Dendritic cell treated with granulocyte-macrophage colony-stimulating factor and Interleukin-4, amounts not matched to agents 40 ng/mL and 50 ng/mL, for 4 days (primary cell): ENCODE results near the gene ARFGEF3.
"Not testable (repeated sequence)": the region's sequence is repeated elsewhere in the genome, so short reads cannot be mapped to it uniquely, and the experiment has no call there.

Experiments used
- H3K27ac Mint-ChIP-seq: one replicate; pipeline ENCODE4 v1.8.0; 2022; ENCODE audit warnings: mild to moderate bottlenecking, mixed read lengths
- H3K27me3 Mint-ChIP-seq: one replicate; pipeline ENCODE4 v1.8.0; 2022; ENCODE audit warnings: mild to moderate bottlenecking, mixed read lengths
- H3K36me3 Mint-ChIP-seq: one replicate; pipeline ENCODE4 v1.8.0; 2022; ENCODE audit warnings: low read depth, mixed read lengths
- H3K4me1 Mint-ChIP-seq: one replicate; pipeline ENCODE4 v1.8.0; 2022; ENCODE audit warnings: low read depth, mixed read lengths
- H3K4me3 Mint-ChIP-seq: one replicate; pipeline ENCODE4 v1.8.0; 2022; ENCODE audit warnings: mild to moderate bottlenecking, moderate library complexity, mixed read lengths
- H3K9me3 Mint-ChIP-seq: one replicate; pipeline ENCODE4 v1.8.0; 2022; ENCODE audit warnings: mixed read lengths
- intact Hi-C: fragments of 100-400 bp; cut with micrococcal nuclease; formaldehyde crosslinking; loops from one replicate; pipeline ENCODE4 v1.15.0; 2022

Gene ARFGEF3

GRCh38 chr6:138161338-138162110, at the start of gene ARFGEF3:
Gene ARFGEF3 (plus strand): TSS chr6:138161939. CDS start chr6:138162087, 148 bp downstream.
- Mint-ChIP-seq H3K36me3 (no peaks in the 10 kb centered on the region), H3K27ac (no peak within 1 kb of the TSS), H3K4me3 (peak within 1 kb of the TSS; percentile 78), H3K9me3 (no peaks in the 10 kb centered on the region), H3K27me3 (peaks cover 68% of the 10 kb centered on the region), H3K4me1 (peaks cover 14% of the 10 kb centered on the region)
- intact Hi-C loops: no loop called here

GRCh38 chr6:138113588-138114210, 48.0 kb upstream of the ARFGEF3 start:
- peaks cover 31% of the 10 kb centered on the region for H3K27me3 Mint-ChIP-seq
- peaks cover 7% of the 10 kb centered on the region for H3K4me1 Mint-ChIP-seq
- H3K27ac Mint-ChIP-seq: no peak overlapping the region
- intact Hi-C loops: loop anchor here (10.0 kb wide), 2 partner anchors 311 to 581 kb away; no protein-coding TSS in a partner anchor
- no peaks in the 10 kb centered on the region for H3K9me3 Mint-ChIP-seq
- H3K36me3 Mint-ChIP-seq: no peaks in the 10 kb centered on the region
- no peak overlapping the region for H3K4me3 Mint-ChIP-seq

GRCh38 chr6:138115201-138115600, 46.5 kb upstream of the ARFGEF3 start:
- H3K4me3 Mint-ChIP-seq: no peak overlapping the region
- H3K4me1 Mint-ChIP-seq: peaks cover 7% of the 10 kb centered on the region
- intact Hi-C loops: loop anchor here (5.0 to 10.0 kb wide), 4 partner anchors 310 to 652 kb away; no protein-coding TSS in a partner anchor
- no peak overlapping the region for H3K27ac Mint-ChIP-seq
- H3K9me3 Mint-ChIP-seq: no peaks in the 10 kb centered on the region
- peaks cover 27% of the 10 kb centered on the region for H3K27me3 Mint-ChIP-seq
- H3K36me3 Mint-ChIP-seq: no peaks in the 10 kb centered on the region

- Mint-ChIP-seq H3K27me3 (peaks cover 26% of the 10 kb centered on the region), H3K4me3 (no peak overlapping the region), H3K9me3 (no peaks in the 10 kb centered on the region), H3K27ac (no peak overlapping the region), H3K36me3 (no peaks in the 10 kb centered on the region), H3K4me1 (peaks cover 7% of the 10 kb centered on the region)
- intact Hi-C loops: loop anchor here (2.0 to 10.0 kb wide), 5 partner anchors 171 to 651 kb away; no protein-coding TSS in a partner anchor
Observed at GRCh38 chr6:138115877-138116660, 45.7 kb upstream of the ARFGEF3 start.

- intact Hi-C loops: loop anchor here (2.0 to 10.0 kb wide), 5 partner anchors 170 to 651 kb away; no protein-coding TSS in a partner anchor
- Mint-ChIP-seq H3K4me3 (no peak overlapping the region), H3K4me1 (peaks cover 7% of the 10 kb centered on the region), H3K27me3 (peaks cover 22% of the 10 kb centered on the region), H3K27ac (no peak overlapping the region), H3K36me3 (no peaks in the 10 kb centered on the region), H3K9me3 (no peaks in the 10 kb centered on the region)
Observed at GRCh38 chr6:138116661-138116999, 45.1 kb upstream of the ARFGEF3 start.

- intact Hi-C loops: loop anchor here (2.0 to 10.0 kb wide), 5 partner anchors 169 to 650 kb away; no protein-coding TSS in a partner anchor
- Mint-ChIP-seq H3K4me3 (no peak overlapping the region), H3K27ac (no peak overlapping the region), H3K9me3 (no peaks in the 10 kb centered on the region), H3K4me1 (peaks cover 7% of the 10 kb centered on the region), H3K27me3 (peaks cover 25% of the 10 kb centered on the region), H3K36me3 (no peaks in the 10 kb centered on the region)
Observed at GRCh38 chr6:138117376-138117914, 44.3 kb upstream of the ARFGEF3 start.

GRCh38 chr6:138119229-138119628, 42.5 kb upstream of the ARFGEF3 start:
- not testable (repeated sequence) for H3K9me3 Mint-ChIP-seq

GRCh38 chr6:138119976-138120375, 41.8 kb upstream of the ARFGEF3 start:
- Mint-ChIP-seq H3K9me3 (no peaks in the 10 kb centered on the region), H3K27me3 (peaks cover 14% of the 10 kb centered on the region)

More at GRCh38 chr6:138119229-138119628, 42.5 kb upstream of the ARFGEF3 start:
- H3K27ac Mint-ChIP-seq, H3K36me3 Mint-ChIP-seq, H3K4me1 Mint-ChIP-seq, H3K4me3 Mint-ChIP-seq: not testable (repeated sequence)
- peaks cover 20% of the 10 kb centered on the region for H3K27me3 Mint-ChIP-seq
- intact Hi-C loops: loop anchor here (5.0 to 10.0 kb wide), 4 partner anchors 306 to 648 kb away; no protein-coding TSS in a partner anchor

GRCh38 chr6:138124096-138124495, 37.6 kb upstream of the ARFGEF3 start:
- Mint-ChIP-seq H3K9me3 (no peaks in the 10 kb centered on the region), H3K27me3 (peaks cover 6% of the 10 kb centered on the region), H3K4me1 (no peaks in the 10 kb centered on the region), H3K27ac (no peak overlapping the region), H3K4me3 (no peak overlapping the region), H3K36me3 (no peaks in the 10 kb centered on the region)
- intact Hi-C loops: no loop called here

More at GRCh38 chr6:138119976-138120375, 41.8 kb upstream of the ARFGEF3 start:
- Mint-ChIP-seq H3K27ac (no peak overlapping the region), H3K36me3 (no peaks in the 10 kb centered on the region), H3K4me1 (peaks cover 7% of the 10 kb centered on the region), H3K4me3 (no peak overlapping the region)
- intact Hi-C loops: loop anchor here (5.0 to 10.0 kb wide), 4 partner anchors 305 to 647 kb away; no protein-coding TSS in a partner anchor

GRCh38 chr6:138128096-138128495, 33.6 kb upstream of the ARFGEF3 start:
- Mint-ChIP-seq H3K27me3 (peaks cover 3% of the 10 kb centered on the region), H3K4me1 (no peaks in the 10 kb centered on the region), H3K36me3 (no peaks in the 10 kb centered on the region), H3K4me3 (no peak overlapping the region), H3K27ac (no peak overlapping the region), H3K9me3 (no peaks in the 10 kb centered on the region)
- intact Hi-C loops: no loop called here

- intact Hi-C loops: no loop called here
- no peak overlapping the region for H3K27ac Mint-ChIP-seq
- H3K9me3 Mint-ChIP-seq: no peaks in the 10 kb centered on the region
- peaks cover 3% of the 10 kb centered on the region for H3K27me3 Mint-ChIP-seq
- no peaks in the 10 kb centered on the region for H3K4me1 Mint-ChIP-seq
- no peaks in the 10 kb centered on the region for H3K36me3 Mint-ChIP-seq
- H3K4me3 Mint-ChIP-seq: no peak overlapping the region
Observed at GRCh38 chr6:138129190-138129589, 32.5 kb upstream of the ARFGEF3 start.

- intact Hi-C loops: no loop called here
Observed at GRCh38 chr6:138142806-138143205, 18.9 kb upstream of the ARFGEF3 start.

GRCh38 chr6:138145402-138145801, 16.3 kb upstream of the ARFGEF3 start:
- no peak overlapping the region for H3K27ac Mint-ChIP-seq
- peaks cover 20% of the 10 kb centered on the region for H3K27me3 Mint-ChIP-seq
- H3K36me3 Mint-ChIP-seq: no peaks in the 10 kb centered on the region
- no peaks in the 10 kb centered on the region for H3K4me1 Mint-ChIP-seq
- H3K9me3 Mint-ChIP-seq: no peaks in the 10 kb centered on the region
- H3K4me3 Mint-ChIP-seq: no peak overlapping the region
- intact Hi-C loops: no loop called here

More at GRCh38 chr6:138142806-138143205, 18.9 kb upstream of the ARFGEF3 start:
- H3K4me3 Mint-ChIP-seq: no peak overlapping the region
- no peaks in the 10 kb centered on the region for H3K4me1 Mint-ChIP-seq
- H3K27ac Mint-ChIP-seq: no peak overlapping the region
- no peaks in the 10 kb centered on the region for H3K36me3 Mint-ChIP-seq
- H3K27me3 Mint-ChIP-seq: peaks cover 16% of the 10 kb centered on the region
- H3K9me3 Mint-ChIP-seq: no peaks in the 10 kb centered on the region
